ENCODE measurements around the gene SOX9.
"Not testable (repeated sequence)": the region's sequence is repeated elsewhere in the genome, so short reads cannot be mapped to it uniquely, and the experiment has no call there.

Gene SOX9

DNA sequence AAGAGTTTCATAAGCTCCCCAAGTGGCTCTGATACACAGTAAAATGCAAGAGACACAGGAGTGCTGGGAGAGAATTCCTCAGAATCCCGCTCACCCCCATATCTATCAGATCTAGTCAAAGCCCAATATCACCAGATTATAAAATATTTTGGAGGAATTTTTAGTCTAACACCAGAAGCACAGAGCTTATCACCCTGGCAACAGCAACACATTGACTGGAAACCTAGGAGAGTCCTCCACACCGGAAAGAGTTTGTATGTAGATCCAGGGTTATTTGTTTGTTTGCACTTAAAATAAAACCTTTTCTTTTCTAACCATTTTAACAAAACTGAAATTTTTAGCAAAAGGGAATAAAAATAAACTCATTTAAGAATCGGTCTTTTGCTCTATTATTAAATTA, 7.2 kb downstream of the SOX9 start:
- no peak for DNase-seq

DNA sequence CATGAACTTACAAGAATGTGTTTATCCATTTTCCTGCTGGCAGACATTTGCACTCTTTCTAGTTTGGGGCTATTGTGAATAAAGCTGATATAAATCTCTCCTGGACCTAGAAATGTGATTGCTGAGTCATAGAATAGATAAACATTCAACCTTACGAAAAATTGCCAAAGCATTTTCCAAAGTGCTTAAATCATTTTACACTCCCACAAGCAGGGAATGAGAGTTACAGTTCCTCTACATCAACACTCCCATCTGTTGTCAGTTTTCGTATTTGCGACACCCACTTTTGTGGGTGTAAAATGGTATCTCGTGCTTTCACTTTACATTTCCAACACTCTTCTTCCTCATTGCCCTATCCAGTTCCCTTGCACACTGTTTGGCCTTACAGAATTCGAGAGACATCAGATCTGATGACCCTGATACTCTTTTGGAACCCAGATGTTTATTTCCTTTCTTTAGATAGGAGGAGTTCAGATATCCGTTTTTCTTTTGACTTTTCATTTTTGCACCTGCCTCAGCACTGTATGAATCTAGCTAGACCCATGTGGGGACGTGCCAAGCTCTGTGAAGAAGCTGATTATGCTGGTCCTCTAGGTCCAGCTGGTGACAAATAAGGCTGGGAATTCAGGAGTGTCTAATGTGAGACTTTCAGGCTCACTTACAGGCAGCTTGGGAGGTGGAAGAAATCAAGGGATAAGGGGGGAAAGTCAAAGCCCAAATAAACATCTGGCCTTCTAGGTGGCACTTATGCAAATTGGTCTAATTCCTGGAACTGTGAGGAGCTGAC, 14.0 kb downstream of the SOX9 start:
- no peak for DNase-seq

DNA sequence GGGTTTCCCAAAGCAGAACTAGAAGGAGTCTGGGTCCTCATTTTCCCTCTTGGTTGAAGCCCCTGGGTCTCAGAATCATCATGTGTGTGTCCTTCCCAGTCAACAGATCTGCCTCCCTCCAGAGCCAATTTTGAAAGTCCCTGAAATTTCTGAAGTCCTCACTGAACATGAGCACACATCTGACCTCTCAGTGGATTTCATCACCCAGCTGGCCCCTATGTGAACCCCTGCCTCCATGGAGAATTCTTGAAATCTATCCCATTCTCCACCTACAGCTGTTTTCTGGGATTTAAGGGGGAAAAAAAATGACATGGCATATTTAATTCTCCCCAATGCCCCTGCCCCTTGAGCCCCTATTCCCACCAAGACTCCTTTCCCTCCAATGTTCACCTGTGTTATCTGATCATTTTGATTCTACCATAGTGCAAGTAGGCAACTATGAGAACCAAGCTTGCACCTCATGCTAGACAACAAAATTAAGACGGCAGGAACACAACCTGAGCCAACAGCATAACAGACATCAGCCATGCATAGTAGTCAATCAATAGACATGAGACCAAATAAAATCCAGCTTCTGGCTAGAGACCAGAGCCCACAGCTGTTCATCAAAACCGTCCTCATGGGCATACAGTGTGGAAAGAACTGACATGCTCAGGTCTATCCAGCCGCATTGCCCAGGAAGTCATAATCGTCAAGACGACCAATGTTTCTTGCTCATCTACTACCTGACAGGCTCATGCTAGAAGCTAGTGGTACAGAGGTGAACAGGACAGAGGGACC, 14.9 kb downstream of the SOX9 start:
- DNase-seq, result no peak

DNA sequence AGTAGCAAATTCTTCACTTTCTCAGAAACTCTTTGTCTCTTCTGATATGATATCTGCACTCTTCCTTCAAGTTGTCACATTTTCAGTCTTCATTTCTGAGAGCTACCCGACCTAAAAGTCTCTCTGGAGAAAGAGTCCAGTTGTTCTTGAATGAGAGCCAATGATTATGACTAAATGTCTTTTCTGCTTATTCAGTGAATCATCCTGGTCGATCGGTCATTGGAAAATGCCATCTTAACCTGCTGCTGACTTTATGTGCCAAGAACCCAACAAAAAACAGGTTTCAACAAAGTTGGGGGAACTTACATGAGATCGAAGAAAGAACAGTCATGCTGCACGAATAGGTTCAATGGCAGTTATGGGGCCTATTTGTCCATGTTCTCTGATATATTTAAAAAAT, 15.9 kb downstream of the SOX9 start:
- DNase-seq, result no peak

DNA sequence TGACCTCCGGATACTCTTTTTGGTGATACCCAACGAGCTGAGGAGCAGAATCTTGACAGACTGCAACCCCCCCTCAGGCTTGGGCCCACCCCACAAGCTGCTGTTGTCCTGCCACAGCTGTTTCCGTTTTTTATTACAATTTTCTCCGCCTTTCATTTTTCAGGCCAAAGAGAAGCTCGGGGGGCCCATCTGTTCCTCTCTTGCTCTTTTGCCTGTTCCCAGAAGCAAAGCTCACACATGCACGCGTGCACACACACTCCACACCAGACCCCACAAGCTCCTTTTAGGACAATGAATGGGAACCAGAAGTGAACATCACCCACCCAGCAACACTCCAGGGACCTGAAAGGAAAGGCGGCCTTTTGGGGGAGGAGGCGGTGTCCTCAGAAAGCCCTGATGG, 16.3 kb downstream of the SOX9 start:
- no peak for DNase-seq

DNA sequence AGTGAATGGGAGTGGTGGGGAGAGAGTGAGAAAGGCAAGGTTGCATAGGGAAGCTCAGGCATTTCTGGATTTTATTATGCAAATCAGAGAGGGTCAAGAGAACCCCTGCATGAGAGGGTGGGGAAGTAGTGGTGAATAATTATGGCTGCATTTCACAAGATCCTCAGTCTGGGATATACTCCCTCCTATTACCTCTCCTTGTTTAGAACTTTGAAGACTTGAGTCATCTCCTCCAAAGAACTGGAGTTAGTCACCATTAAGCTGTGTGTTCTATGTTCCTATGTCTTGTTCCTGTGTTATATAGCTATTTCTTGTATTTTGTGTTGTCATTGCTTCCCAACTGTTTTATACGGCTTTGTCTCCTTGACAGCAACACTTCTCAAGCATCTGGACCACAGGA, 18.4 kb downstream of the SOX9 start:
- DNase-seq, result no peak

DNA sequence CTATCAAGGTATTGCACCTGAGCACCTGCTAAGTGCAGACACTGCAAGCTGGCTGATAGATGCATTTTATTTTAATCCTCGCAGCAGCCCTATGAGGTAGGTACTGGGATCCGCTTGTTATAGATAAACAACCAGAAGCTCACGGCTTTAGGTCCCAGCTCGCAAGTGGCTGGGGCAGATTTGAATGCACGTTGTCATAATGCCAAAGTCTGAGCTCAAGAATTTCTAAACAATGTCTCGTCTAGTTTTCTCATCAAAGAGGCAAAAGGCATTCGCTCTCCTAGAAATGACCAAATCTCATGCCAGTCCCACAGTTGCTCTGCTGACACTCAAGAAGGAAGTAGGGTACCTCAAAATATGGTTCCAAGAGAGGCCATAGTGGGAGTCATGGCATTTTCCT, 20.5 kb downstream of the SOX9 start:
- no peak for DNase-seq

DNA sequence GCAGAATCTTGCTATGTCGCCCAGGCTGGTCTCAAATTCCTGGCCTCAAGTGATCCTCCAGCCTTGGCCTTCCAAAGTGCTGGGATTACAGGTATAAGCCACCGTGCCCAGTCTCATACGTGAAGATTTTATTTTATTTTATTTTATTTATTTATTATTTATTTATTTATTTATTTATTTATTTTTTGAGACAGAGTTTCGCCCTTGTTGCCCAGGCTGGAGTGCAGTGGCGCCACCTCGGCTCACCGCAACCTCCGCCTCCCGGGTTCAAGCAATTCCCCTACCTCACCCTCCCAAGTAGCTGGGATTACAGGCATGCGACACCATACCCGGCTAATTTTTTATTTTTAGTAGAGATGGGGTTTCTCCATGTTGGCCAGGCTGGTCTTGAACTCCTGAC, 21.3 kb downstream of the SOX9 start:
- not testable (repeated sequence) for DNase-seq

DNA sequence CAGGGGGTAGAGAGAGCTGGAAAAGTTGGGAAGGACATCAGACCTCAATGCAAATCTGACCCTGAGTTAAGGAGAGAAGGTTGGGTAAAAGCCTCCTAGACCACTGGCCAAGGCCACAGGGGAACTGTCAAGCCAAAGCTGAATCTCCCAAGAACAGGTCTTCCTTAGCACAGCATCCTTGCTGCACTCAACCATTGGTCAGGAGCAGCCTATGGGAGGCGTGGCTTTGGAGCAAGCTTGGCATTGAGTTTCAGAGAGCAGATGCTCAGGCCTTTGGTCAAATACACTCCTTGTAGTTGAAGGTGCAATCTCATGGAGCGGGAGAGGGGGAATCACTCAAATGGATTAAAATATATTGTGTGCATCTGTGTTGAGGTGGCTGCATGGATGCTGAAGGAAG, 21.8 kb downstream of the SOX9 start:
- no peak for DNase-seq

DNA sequence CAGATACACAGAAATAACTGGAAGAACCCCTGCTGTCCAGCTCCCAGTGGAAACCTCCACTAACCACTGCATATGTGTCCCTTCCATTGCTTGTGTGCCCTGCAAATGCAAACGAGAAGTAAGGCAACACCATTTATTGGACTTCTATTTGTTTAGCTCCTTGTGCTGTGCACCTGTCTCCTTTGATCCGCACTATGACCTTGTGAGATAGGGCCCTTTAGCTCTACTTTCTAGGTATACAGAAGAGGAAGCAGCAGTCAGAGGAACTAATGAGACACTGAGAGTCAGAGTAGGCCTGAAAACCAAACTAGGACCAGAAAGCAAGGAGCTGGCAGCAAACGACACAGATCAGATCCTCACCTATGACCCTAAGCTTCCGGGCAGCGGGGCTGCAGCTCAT, 22.4 kb downstream of the SOX9 start:
- DNase-seq, result no peak

DNA sequence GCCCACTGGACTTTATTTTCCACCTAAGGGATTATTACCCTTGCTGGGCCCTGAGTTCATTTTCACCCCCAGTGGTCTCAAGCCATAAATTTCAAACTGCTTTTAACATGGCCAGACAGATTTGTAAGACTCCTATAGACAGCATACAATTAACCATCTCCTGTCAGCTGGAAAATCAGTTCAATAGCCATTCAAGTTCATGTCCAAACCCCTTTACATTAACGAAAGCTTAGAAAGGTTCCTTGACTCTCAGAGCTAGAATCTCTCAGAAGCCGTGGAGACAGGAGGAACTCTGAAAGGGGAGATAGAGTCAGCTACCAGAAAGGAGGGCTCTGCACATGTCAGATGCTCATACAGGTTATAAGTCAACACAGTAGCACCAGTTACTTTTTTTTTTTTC, 23.3 kb downstream of the SOX9 start:
- DNase-seq, result no peak

DNA sequence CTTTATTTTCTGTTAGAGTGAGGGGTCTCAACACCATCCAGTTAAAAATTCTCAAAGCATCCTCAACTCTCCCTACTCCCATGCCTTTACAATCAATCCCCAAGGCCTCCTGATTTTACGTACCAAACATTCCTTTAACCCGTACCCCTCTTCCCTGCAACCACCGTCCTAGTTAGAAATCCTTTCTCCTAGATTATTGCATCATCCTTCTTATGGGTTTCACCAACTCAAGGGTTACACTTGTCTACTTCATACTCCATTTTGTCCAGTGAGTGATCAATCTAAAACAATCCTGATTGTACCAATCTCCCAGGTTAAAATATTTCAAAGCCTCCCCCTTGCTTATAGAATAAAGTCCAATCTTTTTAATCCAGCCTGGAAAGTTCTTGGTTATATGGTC, 24.7 kb downstream of the SOX9 start:
- DNase-seq, result no peak

DNA sequence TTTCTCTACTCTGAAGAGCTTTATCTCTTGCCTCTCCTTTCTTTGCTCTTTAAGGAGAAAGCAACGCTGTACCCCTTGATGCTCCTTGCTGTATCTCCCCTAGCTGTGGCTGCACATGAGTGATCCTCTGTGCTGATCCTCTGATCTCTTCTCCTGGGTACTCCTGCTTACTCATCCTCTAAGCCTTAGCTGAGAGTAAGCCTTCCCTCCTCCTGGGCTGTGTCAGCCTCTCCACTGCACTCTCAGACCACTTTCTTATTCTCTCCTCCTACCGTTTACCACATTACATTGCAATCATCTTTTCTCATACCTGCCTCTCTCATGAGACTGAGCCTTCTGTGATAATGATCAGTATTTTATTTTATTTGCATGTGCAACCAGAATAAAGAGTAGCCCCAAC, 25.1 kb downstream of the SOX9 start:
- DNase-seq, result no peak

DNA sequence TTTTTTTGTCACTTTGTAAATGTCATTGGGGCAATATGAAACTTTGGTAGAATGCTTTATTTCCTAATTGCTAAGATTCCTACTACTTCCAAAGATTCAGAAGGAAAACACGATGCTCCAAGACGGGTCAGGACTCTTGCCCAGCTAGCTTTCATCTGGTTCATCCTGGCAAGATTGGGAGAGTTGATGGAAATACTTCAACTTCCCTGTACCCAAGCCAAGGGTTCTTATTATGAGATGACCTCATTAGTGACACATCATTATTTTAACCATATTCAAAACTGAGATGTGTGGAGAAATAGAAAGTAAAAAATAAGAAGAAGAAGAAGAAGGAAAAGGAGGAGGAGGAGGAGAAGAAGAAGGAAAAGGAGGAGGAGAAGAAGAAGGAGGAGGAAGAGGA, 25.6 kb downstream of the SOX9 start:
- no peak for DNase-seq

DNA sequence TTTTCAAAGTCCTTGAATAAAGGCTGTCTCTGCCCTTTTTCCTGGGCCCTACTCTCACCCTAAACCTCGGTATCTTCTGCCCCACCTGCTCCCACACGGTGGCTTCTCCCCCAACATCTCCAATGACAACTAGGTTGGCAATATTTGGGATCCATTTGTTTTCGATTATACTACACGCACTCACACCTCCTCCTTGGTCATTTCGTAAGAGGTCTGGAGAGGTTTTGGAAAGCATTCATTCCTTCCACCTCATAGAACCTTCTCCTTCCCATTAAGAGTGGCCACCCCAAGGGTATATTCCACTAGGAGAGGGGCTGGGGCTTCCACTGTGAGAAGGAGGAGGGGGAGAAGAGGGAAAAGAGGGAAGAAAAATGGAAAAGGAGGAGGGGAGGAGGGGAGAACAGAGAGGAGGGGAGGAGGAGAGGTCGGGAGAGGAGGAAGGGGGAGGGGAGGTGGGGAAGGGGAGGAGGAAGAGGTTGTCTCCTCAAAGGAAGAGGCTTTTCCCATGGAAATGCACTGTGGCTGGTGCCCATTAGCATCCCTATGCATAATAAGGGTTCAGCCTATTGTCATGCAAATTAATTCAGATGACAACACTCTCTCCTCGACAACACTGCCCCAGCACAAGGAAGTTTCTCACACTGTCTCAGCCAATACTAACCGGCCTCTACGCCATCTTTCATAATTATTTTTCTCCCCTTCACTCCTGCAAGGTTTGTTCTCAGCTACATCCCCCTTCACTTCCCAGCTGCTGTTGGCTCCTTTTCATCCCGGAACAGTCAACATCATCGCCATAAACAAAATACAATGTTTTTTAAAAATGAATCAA, 30.0 kb downstream of the SOX9 start:
- DNase-seq, result no peak

DNA sequence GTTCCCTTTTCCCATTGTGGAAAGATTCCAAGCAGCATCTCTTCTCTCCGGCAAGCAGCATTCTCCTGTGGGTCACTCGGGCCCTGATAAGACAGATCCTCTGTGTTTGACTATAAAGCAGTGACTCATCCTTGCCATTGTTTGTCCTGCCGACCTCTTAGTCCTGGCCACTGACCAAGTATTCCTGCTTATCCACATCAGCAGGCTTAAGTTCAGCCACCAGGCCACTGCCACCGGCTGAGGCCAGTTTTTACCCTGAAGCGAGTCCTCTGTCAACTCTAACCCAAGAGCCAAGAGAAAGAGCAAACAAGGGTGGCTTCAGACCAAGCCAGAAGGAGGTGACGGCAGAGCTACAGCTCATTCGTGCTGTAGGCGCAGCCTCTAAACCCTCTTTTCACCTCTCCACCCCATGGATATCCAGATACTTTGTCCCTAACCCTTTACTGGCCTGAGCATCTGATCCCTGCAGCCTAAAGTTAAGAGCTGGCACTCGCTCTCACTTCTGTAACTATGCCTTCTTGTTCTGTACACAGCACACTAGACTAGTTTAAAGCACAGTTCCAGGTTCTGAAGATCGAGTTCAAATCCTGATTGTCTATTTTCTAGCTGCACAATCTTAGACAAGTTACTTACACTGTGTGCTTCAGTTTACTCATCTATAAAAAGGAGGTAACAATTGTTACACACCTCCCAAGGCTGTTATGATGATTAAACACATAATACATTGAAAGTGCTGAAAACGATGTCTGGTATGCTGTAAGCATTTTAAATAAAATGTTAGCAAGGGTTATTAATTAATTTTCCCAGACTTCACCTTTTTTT, 31.0 kb downstream of the SOX9 start:
- no peak for DNase-seq

DNA sequence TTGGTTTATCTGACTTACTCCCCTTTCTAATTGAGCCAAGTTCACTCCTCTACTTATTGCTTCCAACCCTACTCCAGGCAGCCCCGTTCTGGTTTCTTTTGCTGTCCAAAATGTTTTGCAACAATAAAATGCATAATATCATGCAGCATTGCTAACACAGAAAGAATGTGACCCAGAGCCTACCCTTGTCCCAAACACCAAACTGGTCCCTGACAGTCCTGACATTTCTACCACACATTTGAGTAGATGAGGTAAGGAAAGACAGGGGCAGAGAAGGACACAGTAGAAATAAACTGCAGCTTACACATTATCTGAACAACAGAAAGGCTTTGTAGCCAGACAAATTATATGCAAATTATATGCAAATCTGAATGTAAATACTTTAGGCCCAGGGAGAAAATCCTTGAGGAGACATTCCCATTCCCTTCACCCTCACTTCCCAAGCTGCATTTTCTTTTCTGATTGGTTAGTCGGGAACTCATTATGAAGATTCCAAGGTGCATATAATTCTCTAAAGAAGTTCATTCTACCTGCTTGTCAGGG, 31.6 kb downstream of the SOX9 start:
- DNase-seq, result no peak

DNA sequence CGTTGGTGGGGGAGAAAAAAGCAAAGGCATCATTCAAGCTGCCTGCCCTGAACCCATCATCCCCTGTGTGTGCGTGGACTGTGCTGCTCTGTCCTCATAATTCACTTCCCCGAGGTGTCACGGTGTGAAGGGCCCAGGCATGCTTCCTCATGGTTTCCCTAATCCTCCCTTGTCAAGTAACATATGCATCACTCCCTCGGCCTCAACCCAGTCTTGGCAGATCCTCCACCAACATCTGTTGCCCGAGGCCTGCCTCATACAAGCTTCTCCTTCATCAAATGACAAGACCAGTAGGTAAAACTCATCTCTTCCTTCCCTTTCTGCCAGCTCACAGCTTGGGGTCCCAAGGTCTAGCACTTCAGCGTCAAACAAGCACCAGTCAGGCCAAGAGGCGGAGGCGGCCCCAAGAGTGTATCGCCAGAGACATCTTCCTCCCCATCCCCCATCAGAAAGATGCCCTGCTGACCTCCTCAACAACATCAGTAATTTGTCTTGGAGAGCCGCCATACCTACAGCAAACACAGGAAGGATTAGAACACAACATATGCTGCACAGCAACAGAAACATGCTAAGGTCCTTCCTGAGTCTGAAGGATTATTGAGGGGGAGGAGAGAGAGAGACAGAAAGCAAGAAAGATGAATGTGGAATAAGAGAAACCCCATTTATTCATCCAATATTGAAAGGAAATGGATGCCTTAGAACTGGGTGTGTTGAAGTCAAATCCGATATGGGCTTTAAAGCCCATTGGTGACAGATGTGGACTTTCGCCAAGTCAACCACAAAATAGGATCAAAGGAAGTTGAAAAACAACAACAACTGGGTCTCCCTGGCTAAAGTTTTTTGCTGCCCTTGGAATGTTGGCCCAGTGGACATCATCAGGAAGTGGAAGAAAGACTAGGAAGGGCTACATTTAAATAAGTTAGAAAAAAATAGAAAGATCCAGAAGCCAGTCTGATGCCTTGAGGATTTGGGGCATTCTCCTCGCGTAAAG, 38.4 kb downstream of the SOX9 start:
- no peak for DNase-seq

DNA sequence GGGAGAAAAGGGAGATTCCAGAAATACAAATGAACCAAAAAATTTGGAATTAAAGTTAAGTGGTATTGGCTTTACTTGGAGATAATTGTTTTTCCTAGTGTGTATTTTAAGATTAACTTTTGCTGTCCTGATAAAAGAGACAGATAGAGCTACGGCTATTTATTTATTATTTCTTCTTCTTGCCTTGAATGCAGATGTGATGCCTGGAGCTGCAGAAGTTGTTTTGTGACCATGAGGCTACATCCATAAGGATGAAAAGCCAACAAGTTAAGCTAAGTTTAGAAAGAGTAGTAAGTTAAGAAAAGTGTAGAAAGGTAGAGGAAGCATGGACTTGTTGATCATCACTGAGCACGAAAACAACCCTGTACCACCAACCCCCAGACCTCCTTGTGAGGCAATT, 41.7 kb downstream of the SOX9 start:
- DNase-seq, result no peak

DNA sequence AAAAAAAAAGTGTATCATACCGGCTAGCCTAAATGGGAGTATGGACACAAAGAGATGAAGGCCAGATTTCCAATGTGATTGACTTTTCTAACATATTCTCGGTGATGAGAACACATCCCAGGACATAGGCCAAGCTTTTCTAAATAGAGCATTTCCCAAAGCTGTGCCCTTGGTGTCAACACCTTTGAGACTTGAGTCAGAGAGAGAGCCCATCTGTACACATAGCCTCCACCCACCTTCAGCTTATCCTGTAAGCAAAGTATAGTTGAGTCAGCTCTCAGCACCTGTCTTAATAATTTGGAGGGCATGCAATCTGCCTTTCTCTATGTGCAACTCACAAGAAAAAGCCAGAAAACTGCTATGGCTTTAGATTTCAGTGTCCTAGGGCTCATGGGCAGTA, 42.7 kb downstream of the SOX9 start:
- DNase-seq, result no peak

DNA sequence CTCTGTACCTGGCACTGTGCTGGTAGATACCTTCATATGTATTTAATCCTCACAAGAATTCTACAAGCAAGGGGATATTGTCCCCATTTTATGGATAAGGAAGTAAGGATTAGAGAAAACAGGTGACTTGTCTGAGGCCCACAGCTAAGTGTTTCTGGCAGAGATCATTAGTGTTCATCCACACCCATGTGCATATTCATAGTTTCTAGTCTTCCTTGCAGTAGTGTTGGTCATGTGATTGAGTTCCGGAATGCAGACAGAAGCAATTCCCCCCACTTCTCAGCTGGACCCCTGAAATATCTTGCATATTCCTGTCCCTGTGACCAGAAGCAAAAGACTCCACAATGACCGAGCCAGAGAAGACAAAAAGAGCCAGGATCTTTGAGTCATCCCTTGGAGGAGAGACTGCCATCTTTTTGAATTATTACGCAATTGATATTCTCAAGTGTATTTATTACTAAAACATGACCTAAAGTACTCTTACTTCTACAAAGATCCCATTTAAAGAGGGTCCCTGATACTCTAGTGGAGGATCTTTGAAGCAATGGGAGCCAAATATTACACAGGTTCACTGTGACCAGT, 43.4 kb downstream of the SOX9 start:
- no peak for DNase-seq
